HCT116 (cell line): Measurements from ENCODE around the gene EFCAB13. TPM values are rescaled to one million over a fixed set of nuclear protein-coding genes. Genes with fewer than 3 reads are reported as not detected.

ENCODE experiments used
- ATAC-seq: fragments of 200-7000 bp; cut with Tn5 transposase; 2 replicates; pipeline ENCODE4 v1.9.1; 2020; ENCODE audit warnings: mild to moderate bottlenecking, moderate library complexity
- BruUV-seq: library from RNA; stranded (reverse); fragments of 400-500 nt; replicated peaks from 2 replicates; lab custom pipeline; 2021; lab: Mats Ljungman, UMichigan
- CTCF ChIA-PET: fragments of 300-600 bp; sonication (Branson Sonifier 250); formaldehyde crosslinking; loops from one replicate; lab custom pipeline; 2021; ENCODE audit warnings: antibody characterized with exemption; lab: Charles Lee
- POLR2A ChIA-PET: fragments of 300-600, 350-600 bp; sonication (Branson Sonifier 250); formaldehyde crosslinking; loops from one replicate; lab custom pipeline; 2021; ENCODE audit warnings: antibody characterized with exemption; lab: Charles Lee
- RAD21 ChIA-PET, 2 experiments: fragments of 300-600 bp; sonication (Branson Sonifier 250); formaldehyde crosslinking; loops; one replicate each; lab custom pipeline; 2023; ENCODE audit warnings: low total read pairs in 2 of 2; ENCODE audit not compliant: uncharacterized antibody in 2 of 2, unreplicated experiment in 2 of 2, low non-redundant PET in 1 of 2; lab: Charles Lee
- DNase-seq: peaks from one replicate; pipeline ENCODE4 v3.0.0-alpha.2; 2010; ENCODE audit warnings: low read depth, low spot score
- H2AFZ ChIP-seq: fragments of 200-600 bp; shearing (Covaris generic), sonication (generic); 2 replicates; pipeline ENCODE4 v1.6.1; 2017; ENCODE audit warnings: low read depth, mixed run types, mixed read lengths, antibody characterized with exemption, low read length; ENCODE audit not compliant: poor library complexity, severe bottlenecking
- H3K27ac ChIP-seq: 2 replicates; pipeline ENCODE4 v1.5.1; 2012; ENCODE audit warnings: low read depth, low read length
- H3K27me3 ChIP-seq: fragments of 200-600 bp; sonication (generic); 2 replicates; pipeline ENCODE4 v1.6.1; 2016; ENCODE audit warnings: mixed run types, low read length, mixed read lengths; ENCODE audit not compliant: insufficient read depth
- H3K36me3 ChIP-seq, 2 experiments: fragments of 200-500 bp in 1 of 2; fragments of 200-600 bp in 1 of 2; sonication (Bioruptor generic) in 1 of 2; sonication (generic) in 1 of 2; 2 replicates each; pipeline versions ENCODE4 v1.5.1 to v1.6.1; 2014 to 2016; ENCODE audit warnings: low read length in 2 of 2, inconsistent platforms in 1 of 2, mixed read lengths in 1 of 2, mixed run types in 1 of 2; ENCODE audit not compliant: insufficient read depth in 2 of 2, control insufficient read depth in 1 of 2
- H3K4me1 ChIP-seq, 2 experiments: fragments of 200-600 bp in 1 of 2; sonication (generic) in 1 of 2; 2 replicates each; pipeline versions ENCODE4 v1.5.1 to v1.6.1; 2012 to 2017; ENCODE audit warnings: low read length in 2 of 2, inconsistent platforms in 1 of 2, mild to moderate bottlenecking in 1 of 2, mixed read lengths in 1 of 2, mixed run types in 1 of 2, moderate library complexity in 1 of 2; ENCODE audit not compliant: insufficient read depth in 2 of 2, control insufficient read depth in 1 of 2
- H3K4me2 ChIP-seq: fragments of 200-600 bp; sonication (generic); 2 replicates; pipeline ENCODE4 v1.6.1; 2017; ENCODE audit warnings: mixed run types, low read length, mixed read lengths
- H3K4me3 ChIP-seq, 2 experiments: fragments of 200-600 bp in 1 of 2; sonication (generic) in 1 of 2; replicated peaks in 1 of 2; 2 replicates each; pipeline ENCODE4 v1.5.1; 2011 to 2016; ENCODE audit warnings: low read length in 2 of 2, control low read depth in 1 of 2, low read depth in 1 of 2, mild to moderate bottlenecking in 1 of 2, mixed read lengths in 1 of 2, mixed run types in 1 of 2
- H3K79me2 ChIP-seq: fragments of 200-600 bp; sonication (generic); 2 replicates; pipeline ENCODE4 v1.6.1; 2017; ENCODE audit warnings: mild to moderate bottlenecking, mixed run types, low read length, moderate library complexity, mixed read lengths; ENCODE audit not compliant: insufficient read depth
- H3K9ac ChIP-seq: fragments of 200-600 bp; sonication (generic); 2 replicates; pipeline ENCODE4 v1.6.1; 2016; ENCODE audit warnings: low read length, mixed read lengths
- H3K9me2 ChIP-seq: fragments of 200-600 bp; sonication (generic), shearing (Covaris generic); 2 replicates; pipeline ENCODE4 v1.6.1; 2017; ENCODE audit warnings: mixed run types, mild to moderate bottlenecking, moderate library complexity; ENCODE audit not compliant: insufficient read depth
- H3K9me3 ChIP-seq, 2 experiments: fragments of 200-500 bp in 1 of 2; fragments of 200-600 bp in 1 of 2; sonication (Bioruptor generic) in 1 of 2; sonication (generic) in 1 of 2; 2 replicates each; pipeline ENCODE4 v1.6.1; 2014 to 2017; ENCODE audit warnings: low read length in 2 of 2, mixed read lengths in 2 of 2, inconsistent platforms in 1 of 2, low read depth in 1 of 2, mild to moderate bottlenecking in 1 of 2, mixed run types in 1 of 2, moderate library complexity in 1 of 2; ENCODE audit not compliant: control insufficient read depth in 1 of 2, insufficient read depth in 1 of 2
- H4K20me1 ChIP-seq: fragments of 200-600 bp; sonication (generic), shearing (Covaris generic); 2 replicates; pipeline ENCODE4 v1.6.1; 2017; ENCODE audit warnings: mixed run types, mild to moderate bottlenecking, moderate library complexity; ENCODE audit not compliant: insufficient read depth
- CBX3 ChIP-seq: IDR thresholded peaks from 2 replicates; pipeline ENCODE4 v1.6.1; 2012; ENCODE audit warnings: low read depth
- CEBPB ChIP-seq: IDR thresholded peaks from 2 replicates; pipeline ENCODE4 v1.6.1; 2012; ENCODE audit warnings: low read depth
- ELF1 ChIP-seq: IDR thresholded peaks from 2 replicates; pipeline ENCODE4 v1.6.1; 2012; ENCODE audit warnings: low read depth, borderline replicate concordance
- JUND ChIP-seq: IDR thresholded peaks from 2 replicates; pipeline ENCODE4 v1.6.1; 2012
- POLR2A ChIP-seq: IDR thresholded peaks from 2 replicates; pipeline ENCODE4 v1.7.0; 2011; ENCODE audit warnings: borderline replicate concordance; ENCODE audit not compliant: insufficient read depth, insufficient read length; ENCODE audit errors: extremely low read depth
- RAD21 ChIP-seq: IDR thresholded peaks from 2 replicates; pipeline ENCODE4 v1.6.1; 2012; ENCODE audit warnings: low read depth, mild to moderate bottlenecking
- SP1 ChIP-seq: IDR thresholded peaks from 2 replicates; pipeline ENCODE4 v1.6.1; 2012; ENCODE audit warnings: low read depth
- SRF ChIP-seq: IDR thresholded peaks from 2 replicates; pipeline ENCODE4 v1.6.1; 2012; ENCODE audit warnings: low read depth
- TCF7L2 ChIP-seq: IDR thresholded peaks from 2 replicates; pipeline ENCODE4 v1.7.0; 2011; ENCODE audit warnings: borderline replicate concordance, inconsistent platforms; ENCODE audit not compliant: insufficient read depth, insufficient read length; ENCODE audit errors: extremely low read depth
- YY1 ChIP-seq: IDR thresholded peaks from 2 replicates; pipeline ENCODE4 v1.6.1; 2011; ENCODE audit warnings: low read length, low read depth, moderate library complexity, mild to moderate bottlenecking; ENCODE audit not compliant: insufficient replicate concordance; ENCODE audit errors: extremely low read depth
- ZFX ChIP-seq: fragments of 450-650 bp; IDR thresholded peaks from 2 replicates; pipeline ENCODE4 v1.6.1; 2017
- intact Hi-C: fragments of 100-400 bp; cut with micrococcal nuclease; formaldehyde crosslinking; loops from 2 replicates; pipeline ENCODE4 v1.10.0; 2022
- total RNA-seq: library from RNA; stranded (reverse); gene quantifications from one replicate; pipeline ENCODE4 v1.2.1, GENCODE V29; 2021; ENCODE audit not compliant: unreplicated experiment
- TF ChIP-seq, protein P1 (sequence below), 3 experiments: fragments of 200-600 bp in 1 of 3; sonication (generic) in 1 of 3; IDR thresholded peaks in 2 of 3; conservative IDR thresholded peaks in 1 of 3; 2 replicates each; pipeline ENCODE4 v1.5.1; 2012 to 2017; ENCODE audit warnings: low read depth in 2 of 3, low read length in 2 of 3, antibody characterized with exemption in 1 of 3, borderline replicate concordance in 1 of 3, control low read depth in 1 of 3, mild to moderate bottlenecking in 1 of 3, mixed read lengths in 1 of 3, mixed run types in 1 of 3, moderate library complexity in 1 of 3; ENCODE audit not compliant: insufficient read depth in 1 of 3
- TF ChIP-seq, protein P2 (sequence below): IDR thresholded peaks from 2 replicates; pipeline ENCODE4 v1.6.1; 2012; ENCODE audit warnings: low read depth
- TF ChIP-seq, protein P3 (sequence below): IDR thresholded peaks from 2 replicates; pipeline ENCODE4 v1.6.1; 2011; ENCODE audit warnings: mild to moderate bottlenecking, low read length, moderate library complexity; ENCODE audit not compliant: insufficient replicate concordance; ENCODE audit errors: extremely low read depth
- TF ChIP-seq, protein P4 (sequence below): IDR thresholded peaks from 2 replicates; pipeline ENCODE4 v1.6.1; 2012

EFCAB13 gene
- total RNA-seq, 1 experiment from 2014 or later, result not detected

DNA sequence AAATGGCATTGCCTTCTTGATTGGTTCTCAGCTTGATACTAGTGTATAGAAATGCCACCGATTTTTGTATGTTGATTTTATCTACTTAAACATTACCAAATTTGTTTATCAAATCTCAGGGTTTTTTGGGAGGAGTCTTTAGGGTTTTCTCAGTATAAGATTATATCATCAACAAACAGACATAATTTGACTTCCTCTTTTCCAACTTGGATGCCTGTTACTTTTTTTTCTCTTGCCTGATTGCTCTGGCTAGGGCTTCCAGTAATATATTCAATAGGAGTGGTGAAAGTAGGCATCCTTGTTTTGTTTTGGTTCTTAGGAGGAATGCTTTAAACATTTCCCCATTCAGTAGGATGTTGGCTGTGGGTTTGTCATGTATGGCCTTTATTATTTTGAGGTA lies 29.1 kb downstream of the EFCAB13 start:
- POLR2A ChIA-PET, result no interaction called here
- intact Hi-C loops, result no loop called here
- no peak overlapping the region for H3K9ac ChIP-seq
- H2AFZ ChIP-seq, result no peak overlapping the region
- TF ChIP-seq SP1, result no peak
- TF ChIP-seq RAD21, result no peak
- TF ChIP-seq, protein P1, sequence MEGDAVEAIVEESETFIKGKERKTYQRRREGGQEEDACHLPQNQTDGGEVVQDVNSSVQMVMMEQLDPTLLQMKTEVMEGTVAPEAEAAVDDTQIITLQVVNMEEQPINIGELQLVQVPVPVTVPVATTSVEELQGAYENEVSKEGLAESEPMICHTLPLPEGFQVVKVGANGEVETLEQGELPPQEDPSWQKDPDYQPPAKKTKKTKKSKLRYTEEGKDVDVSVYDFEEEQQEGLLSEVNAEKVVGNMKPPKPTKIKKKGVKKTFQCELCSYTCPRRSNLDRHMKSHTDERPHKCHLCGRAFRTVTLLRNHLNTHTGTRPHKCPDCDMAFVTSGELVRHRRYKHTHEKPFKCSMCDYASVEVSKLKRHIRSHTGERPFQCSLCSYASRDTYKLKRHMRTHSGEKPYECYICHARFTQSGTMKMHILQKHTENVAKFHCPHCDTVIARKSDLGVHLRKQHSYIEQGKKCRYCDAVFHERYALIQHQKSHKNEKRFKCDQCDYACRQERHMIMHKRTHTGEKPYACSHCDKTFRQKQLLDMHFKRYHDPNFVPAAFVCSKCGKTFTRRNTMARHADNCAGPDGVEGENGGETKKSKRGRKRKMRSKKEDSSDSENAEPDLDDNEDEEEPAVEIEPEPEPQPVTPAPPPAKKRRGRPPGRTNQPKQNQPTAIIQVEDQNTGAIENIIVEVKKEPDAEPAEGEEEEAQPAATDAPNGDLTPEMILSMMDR (IDR thresholded peaks at IDR 0.05 in 2 of 3, conservative IDR thresholded peaks at IDR 0.05 in 1 of 3; ENCODE audit: borderline replicate concordance in 1 of 3, insufficient read depth in 1 of 3, low read depth in 2 of 3, low read length in 2 of 3), result no peak
- TF ChIP-seq ZFX, result no peak
- no peak for TF ChIP-seq CBX3
- no peak for TF ChIP-seq JUND
- TF ChIP-seq, protein P2, sequence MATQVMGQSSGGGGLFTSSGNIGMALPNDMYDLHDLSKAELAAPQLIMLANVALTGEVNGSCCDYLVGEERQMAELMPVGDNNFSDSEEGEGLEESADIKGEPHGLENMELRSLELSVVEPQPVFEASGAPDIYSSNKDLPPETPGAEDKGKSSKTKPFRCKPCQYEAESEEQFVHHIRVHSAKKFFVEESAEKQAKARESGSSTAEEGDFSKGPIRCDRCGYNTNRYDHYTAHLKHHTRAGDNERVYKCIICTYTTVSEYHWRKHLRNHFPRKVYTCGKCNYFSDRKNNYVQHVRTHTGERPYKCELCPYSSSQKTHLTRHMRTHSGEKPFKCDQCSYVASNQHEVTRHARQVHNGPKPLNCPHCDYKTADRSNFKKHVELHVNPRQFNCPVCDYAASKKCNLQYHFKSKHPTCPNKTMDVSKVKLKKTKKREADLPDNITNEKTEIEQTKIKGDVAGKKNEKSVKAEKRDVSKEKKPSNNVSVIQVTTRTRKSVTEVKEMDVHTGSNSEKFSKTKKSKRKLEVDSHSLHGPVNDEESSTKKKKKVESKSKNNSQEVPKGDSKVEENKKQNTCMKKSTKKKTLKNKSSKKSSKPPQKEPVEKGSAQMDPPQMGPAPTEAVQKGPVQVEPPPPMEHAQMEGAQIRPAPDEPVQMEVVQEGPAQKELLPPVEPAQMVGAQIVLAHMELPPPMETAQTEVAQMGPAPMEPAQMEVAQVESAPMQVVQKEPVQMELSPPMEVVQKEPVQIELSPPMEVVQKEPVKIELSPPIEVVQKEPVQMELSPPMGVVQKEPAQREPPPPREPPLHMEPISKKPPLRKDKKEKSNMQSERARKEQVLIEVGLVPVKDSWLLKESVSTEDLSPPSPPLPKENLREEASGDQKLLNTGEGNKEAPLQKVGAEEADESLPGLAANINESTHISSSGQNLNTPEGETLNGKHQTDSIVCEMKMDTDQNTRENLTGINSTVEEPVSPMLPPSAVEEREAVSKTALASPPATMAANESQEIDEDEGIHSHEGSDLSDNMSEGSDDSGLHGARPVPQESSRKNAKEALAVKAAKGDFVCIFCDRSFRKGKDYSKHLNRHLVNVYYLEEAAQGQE, result no peak
- no peak for TF ChIP-seq POLR2A
- TF ChIP-seq, protein P3, sequence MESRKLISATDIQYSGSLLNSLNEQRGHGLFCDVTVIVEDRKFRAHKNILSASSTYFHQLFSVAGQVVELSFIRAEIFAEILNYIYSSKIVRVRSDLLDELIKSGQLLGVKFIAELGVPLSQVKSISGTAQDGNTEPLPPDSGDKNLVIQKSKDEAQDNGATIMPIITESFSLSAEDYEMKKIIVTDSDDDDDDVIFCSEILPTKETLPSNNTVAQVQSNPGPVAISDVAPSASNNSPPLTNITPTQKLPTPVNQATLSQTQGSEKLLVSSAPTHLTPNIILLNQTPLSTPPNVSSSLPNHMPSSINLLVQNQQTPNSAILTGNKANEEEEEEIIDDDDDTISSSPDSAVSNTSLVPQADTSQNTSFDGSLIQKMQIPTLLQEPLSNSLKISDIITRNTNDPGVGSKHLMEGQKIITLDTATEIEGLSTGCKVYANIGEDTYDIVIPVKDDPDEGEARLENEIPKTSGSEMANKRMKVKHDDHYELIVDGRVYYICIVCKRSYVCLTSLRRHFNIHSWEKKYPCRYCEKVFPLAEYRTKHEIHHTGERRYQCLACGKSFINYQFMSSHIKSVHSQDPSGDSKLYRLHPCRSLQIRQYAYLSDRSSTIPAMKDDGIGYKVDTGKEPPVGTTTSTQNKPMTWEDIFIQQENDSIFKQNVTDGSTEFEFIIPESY, result no peak
- no peak for TF ChIP-seq CEBPB
- TF ChIP-seq ELF1, result no peak
- TF ChIP-seq, protein P4, sequence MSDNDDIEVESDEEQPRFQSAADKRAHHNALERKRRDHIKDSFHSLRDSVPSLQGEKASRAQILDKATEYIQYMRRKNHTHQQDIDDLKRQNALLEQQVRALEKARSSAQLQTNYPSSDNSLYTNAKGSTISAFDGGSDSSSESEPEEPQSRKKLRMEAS, result no peak
- TF ChIP-seq TCF7L2, result no peak
- no peak for TF ChIP-seq SRF
- TF ChIP-seq YY1, result no peak
- DNase-seq, result no peak
- no peaks in the 10 kb centered on the region for H3K27me3 ChIP-seq
- no peaks in the 10 kb centered on the region for H3K9me2 ChIP-seq
- no TSS peak for BruUV-seq
- H4K20me1 ChIP-seq, result no peaks in the 10 kb centered on the region
- no peaks in the 10 kb centered on the region for H3K36me3 ChIP-seq
- H3K4me1 ChIP-seq, result no peaks in the 10 kb centered on the region
- CTCF ChIA-PET, result no interaction called here
- no peak overlapping the region for H3K27ac ChIP-seq
- H3K9me3 ChIP-seq, result no peaks in the 10 kb centered on the region
- H3K79me2 ChIP-seq, result no peaks in the 10 kb centered on the region
- RAD21 ChIA-PET, result no interaction called here
- no peak for ATAC-seq
- no peak overlapping the region for H3K4me2 ChIP-seq
- no peak overlapping the region for H3K4me3 ChIP-seq
